AG04449 (cell line): ENCODE data around the gene STUB1.

Source experiments
- CTCF ChIA-PET: fragments of 350-600 bp; formaldehyde crosslinking; extraction: SDS; loops from one replicate; lab custom pipeline; 2021; ENCODE audit warnings: antibody characterized with exemption; lab: Yijun Ruan, JAX
- POLR2A ChIA-PET: fragments of 400-600, 350-600 bp; formaldehyde crosslinking; extraction: SDS; loops from one replicate; lab custom pipeline; 2020; ENCODE audit warnings: antibody characterized with exemption, inconsistent platforms; lab: Yijun Ruan, JAX
- DNase-seq: peaks from one replicate; pipeline ENCODE4 v3.0.0-alpha.2; 2010; ENCODE audit warnings: low read depth, low spot score
- H3K4me3 ChIP-seq: 2 replicates; pipeline ENCODE4 v1.5.1; 2011; ENCODE audit warnings: low read depth, mild to moderate bottlenecking, control low read depth, low read length
- TF ChIP-seq, protein P1 (sequence below): IDR thresholded peaks from one replicate; pipeline ENCODE4 v1.5.1; 2011; ENCODE audit warnings: mild to moderate bottlenecking, moderate library complexity, low read length, control low read depth, inconsistent platforms; ENCODE audit not compliant: insufficient read depth; ENCODE audit errors: missing control alignments

Gene STUB1

DNA sequence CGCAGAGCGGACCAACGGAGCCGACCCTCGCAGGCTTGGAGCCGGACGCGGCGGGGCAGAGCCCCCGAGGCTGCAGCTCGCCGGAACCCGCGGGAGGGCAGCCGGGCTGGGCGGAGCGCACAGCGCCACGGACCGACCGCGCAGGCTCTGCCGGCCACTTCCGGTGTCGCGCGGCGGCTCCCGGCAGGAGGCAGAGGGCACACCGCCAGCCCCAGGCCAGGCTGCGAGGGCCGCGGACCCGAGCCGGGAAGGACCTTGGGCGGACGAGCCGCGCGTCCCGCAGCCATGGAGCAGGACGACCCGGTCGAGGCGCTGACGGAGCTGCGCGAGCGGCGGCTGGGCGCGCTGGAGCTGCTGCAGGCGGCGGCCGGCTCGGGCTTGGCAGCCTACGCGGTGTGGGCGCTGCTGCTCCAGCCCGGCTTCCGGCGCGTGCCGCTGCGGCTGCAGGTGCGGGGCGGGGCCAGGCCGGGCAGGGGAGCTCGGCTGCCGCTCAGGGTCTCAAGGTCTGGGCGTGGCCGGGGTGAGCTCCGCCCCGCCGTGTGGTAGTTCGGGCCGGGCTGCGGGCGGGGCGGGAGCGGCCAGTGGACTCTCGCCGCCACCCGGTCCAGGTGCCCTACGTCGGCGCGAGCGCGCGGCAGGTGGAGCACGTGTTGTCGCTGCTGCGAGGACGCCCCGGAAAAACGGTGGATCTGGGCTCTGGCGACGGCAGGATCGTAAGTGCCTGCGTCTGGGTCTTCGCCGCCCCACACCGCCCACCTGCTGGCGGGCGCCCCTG, 41.0 kb downstream of the STUB1 start, which contains the start of gene ANTKMT:
Gene ANTKMT, plus strand, starts transcription at position 157 of the 775 bp plus-strand sequence. Its CDS starts 129 bp downstream, at position 286.
- ChIA-PET CTCF (interaction anchor here (0.8 to 3.4 kb wide), 14 partner anchors 9 to 335 kb away, joined by 3 to 25 read pairs (median 6); partner anchors contain the start of gene CIAO3), POLR2A (interaction anchor here (0.7 to 1.5 kb wide), 4 partner anchors 9 to 35 kb away, joined by 3 to 7 read pairs (median 4); no protein-coding TSS in a partner anchor)
- TF ChIP-seq, protein P1, sequence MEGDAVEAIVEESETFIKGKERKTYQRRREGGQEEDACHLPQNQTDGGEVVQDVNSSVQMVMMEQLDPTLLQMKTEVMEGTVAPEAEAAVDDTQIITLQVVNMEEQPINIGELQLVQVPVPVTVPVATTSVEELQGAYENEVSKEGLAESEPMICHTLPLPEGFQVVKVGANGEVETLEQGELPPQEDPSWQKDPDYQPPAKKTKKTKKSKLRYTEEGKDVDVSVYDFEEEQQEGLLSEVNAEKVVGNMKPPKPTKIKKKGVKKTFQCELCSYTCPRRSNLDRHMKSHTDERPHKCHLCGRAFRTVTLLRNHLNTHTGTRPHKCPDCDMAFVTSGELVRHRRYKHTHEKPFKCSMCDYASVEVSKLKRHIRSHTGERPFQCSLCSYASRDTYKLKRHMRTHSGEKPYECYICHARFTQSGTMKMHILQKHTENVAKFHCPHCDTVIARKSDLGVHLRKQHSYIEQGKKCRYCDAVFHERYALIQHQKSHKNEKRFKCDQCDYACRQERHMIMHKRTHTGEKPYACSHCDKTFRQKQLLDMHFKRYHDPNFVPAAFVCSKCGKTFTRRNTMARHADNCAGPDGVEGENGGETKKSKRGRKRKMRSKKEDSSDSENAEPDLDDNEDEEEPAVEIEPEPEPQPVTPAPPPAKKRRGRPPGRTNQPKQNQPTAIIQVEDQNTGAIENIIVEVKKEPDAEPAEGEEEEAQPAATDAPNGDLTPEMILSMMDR: no peak
- DNase-seq: no peak
- H3K4me3 ChIP-seq: peak within 1 kb of the TSS; percentile 75

DNA sequence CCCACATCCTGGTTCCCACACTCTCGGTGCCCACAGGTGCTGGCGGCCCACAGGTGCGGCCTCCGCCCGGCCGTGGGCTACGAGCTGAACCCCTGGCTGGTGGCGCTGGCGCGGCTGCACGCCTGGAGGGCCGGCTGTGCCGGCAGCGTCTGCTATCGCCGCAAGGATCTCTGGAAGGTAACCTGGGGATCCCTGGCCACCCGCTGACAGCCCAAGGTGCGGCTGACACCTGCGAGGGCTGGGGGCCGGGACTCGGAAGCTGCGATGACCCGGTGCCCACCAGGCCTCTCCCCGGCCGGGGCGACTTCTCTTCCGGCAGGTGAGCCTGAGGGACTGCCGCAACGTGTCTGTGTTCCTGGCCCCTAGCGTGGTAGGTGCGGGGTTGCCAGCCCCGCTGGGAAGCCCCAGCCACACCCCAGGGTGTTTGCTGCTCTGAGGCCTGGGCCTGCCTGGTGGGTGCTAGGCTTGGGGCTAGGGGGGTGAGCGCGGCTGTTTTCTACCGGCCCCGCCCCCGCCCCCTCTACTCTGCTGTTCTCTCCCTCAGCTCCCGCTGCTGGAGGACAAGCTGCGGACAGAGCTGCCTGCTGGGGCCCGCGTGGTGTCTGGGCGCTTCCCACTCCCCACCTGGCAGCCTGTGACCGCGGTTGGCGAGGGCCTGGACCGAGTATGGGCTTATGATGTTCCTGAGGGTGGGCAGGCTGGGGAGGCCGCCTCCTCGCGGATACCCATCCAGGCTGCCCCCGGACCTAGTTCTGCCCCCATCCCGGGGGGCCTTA, 41.7 kb downstream of the STUB1 start:
- ChIA-PET POLR2A (interaction anchor here (0.6 to 1.4 kb wide), 3 partner anchors 9 to 13 kb away, joined by 3 to 4 read pairs (median 3); no protein-coding TSS in a partner anchor), CTCF (interaction anchor here (0.9 to 3.4 kb wide), 9 partner anchors 9 to 64 kb away, joined by 3 to 25 read pairs (median 6); partner anchors contain the start of gene CIAO3)
- TF ChIP-seq, protein P1: no peak
- DNase-seq: no peak
- peak overlapping the region; percentile 75 for H3K4me3 ChIP-seq

DNA sequence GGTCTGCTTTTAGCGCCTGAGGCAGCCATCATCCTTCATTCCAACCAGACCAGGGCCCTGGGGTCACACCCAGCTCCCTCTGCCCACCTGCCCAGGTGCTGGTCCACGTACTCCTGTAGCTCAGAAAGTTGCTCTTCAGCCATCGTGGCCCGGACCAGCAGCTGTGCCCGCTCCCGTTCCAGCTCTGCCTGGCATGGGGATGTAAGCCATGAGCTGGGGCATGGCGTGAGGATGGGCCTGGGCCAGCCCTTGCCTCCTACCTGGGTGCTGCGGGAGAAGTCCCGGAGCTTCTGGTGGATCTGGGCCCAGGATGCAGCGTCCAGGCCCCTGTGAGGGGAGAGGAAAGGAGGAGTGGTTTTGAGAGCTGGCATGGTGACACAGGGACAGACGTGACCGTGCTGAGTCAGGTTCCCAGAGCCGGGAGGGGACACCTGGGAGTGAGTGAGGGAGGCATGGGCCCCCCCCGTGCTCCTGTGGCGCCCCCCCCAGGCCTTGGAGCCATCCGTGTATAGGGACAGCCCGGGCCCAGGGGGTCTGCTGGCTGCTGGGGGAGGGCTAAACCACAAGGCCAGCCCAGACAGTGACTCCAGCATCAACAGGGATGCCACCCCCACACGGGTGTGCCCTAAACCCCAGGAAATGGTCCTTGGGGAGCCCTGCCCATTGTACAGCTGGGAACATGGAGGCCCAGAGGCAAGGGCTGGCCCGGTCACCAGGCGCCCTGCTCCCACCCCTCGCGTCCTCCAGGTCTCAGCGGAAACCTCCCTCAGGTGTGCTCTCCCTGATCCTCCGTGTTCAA, 42.8 kb downstream of the STUB1 start:
- no peak overlapping the region for H3K4me3 ChIP-seq
- CTCF ChIA-PET: interaction anchor here (0.9 to 7.4 kb wide), 5 partner anchors 9 to 20 kb away, joined by 3 to 75 read pairs (median 6); partner anchors contain the start of genes CIAO3 and METRN
- DNase-seq: no peak
- POLR2A ChIA-PET: interaction anchor here (1.4 kb wide), 1 partner anchor 11 kb away, joined by 4 read pairs; no protein-coding TSS in a partner anchor
- TF ChIP-seq, protein P1: no peak

DNA sequence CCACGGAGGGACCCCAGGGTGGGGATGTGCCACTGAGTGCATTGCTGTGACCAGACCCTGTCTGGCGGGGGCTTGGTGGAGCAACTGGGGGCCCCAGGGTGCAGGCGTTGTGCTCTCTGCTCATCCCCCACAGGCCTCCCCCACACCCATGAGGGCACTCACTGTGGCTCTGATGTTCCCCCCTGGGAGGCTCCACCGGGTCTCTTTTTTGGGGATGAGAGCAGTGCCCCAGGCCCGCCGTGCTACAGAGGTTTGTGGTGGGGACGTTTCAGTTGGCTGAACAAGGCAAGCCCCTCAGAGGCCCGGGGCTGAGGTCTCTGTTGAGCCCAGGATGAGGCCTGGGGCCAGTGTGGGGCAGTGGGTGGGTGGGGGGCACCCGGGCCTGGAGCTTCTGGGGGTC, 43.5 kb downstream of the STUB1 start:
- CTCF ChIA-PET: interaction anchor here (1.0 to 7.4 kb wide), 3 partner anchors 10 to 332 kb away, joined by 3 to 75 read pairs (median 16); partner anchors contain the start of genes CIAO3 and METRN
- POLR2A ChIA-PET: no interaction called here
- DNase-seq: no peak
- no peak overlapping the region for H3K4me3 ChIP-seq
- TF ChIP-seq, protein P1: no peak

DNA sequence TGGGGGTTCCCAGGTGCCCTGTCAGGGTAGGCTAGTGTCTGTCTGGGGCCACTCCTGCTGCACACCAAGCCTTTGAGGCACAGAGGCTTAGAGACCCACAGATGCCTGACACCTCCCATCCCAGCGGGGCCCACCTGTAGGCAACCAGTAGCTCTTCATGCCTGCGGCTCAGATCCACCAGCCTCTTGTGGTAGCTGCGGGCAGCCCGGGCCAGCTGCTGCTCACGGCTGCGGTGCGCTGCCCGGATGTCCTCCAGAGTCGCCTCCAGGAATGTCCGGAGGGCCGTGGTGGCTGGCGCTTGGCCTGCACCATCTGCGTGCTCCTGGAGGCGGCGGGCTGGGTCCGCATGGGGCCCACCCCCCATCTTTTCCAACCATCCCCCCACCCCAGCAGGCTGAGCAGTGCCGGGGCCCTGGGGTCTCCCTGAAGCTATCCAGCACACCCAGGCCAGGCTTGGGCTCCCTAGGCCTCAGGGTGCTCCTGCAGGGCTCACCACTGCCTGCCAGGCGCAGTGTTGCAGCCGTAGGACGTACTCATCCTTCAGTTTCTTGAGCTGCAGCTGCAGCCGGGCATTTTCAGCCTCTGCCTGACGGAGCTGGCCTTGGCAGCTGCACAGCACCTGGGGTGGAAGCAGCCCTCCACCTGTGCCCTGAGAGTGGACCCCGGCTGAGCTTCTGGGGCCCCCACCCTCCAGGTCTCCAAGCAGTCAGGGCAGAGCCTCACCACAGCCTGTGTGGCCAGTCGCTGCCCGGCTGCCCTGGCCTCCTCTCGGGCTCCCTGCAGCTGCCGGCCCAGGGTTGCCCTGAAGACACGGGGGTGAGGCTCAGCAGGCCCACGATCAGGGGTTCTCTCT, 44.2 kb downstream of the STUB1 start:
- ChIA-PET CTCF (interaction anchor here (1.0 to 7.4 kb wide), 4 partner anchors 10 to 331 kb away, joined by 3 to 75 read pairs (median 12); partner anchors contain the start of genes CIAO3 and METRN), POLR2A (interaction anchor here (0.8 kb wide), 1 partner anchor 10 kb away, joined by 4 read pairs; the partner anchor contains the start of gene METRN)
- no peak for DNase-seq
- TF ChIP-seq, protein P1: no peak
- H3K4me3 ChIP-seq: no peak overlapping the region
